Measurements from ENCODE around the gene SHLD2.

Gene SHLD2

GRCh38 chr10:87089746-87090145 is 5.3 kb upstream of the SHLD2 start:
- no peak for TF ChIP-seq CTCF (IDR thresholded peaks at IDR 0.05; ENCODE audit: control insufficient read depth, insufficient read depth, low read depth, low read length, missing control alignments)
- H3K4me3 ChIP-seq (ENCODE audit: control insufficient read depth, low read depth, low read length), result no peak overlapping the region

GRCh38 chr10:87090779-87091178 is 4.2 kb upstream of the SHLD2 start:
- TF ChIP-seq CTCF (IDR thresholded peaks at IDR 0.05; ENCODE audit: control insufficient read depth, insufficient read depth, low read depth, low read length, missing control alignments), result no peak
- H3K4me3 ChIP-seq (ENCODE audit: control insufficient read depth, low read depth, low read length), result no peak overlapping the region
- DNase-seq (ENCODE audit: low read depth), result no peak

More at GRCh38 chr10:87089746-87090145, 5.3 kb upstream of the SHLD2 start:
- DNase-seq (ENCODE audit: low read depth), result no peak

GRCh38 chr10:87092376-87092860 is 2.6 kb upstream of the SHLD2 start:
- peak overlapping the region; percentile 81 for H3K4me3 ChIP-seq (ENCODE audit: control insufficient read depth, low read depth, low read length)
- DNase-seq (ENCODE audit: low read depth), result no peak
- no peak for TF ChIP-seq CTCF (IDR thresholded peaks at IDR 0.05; ENCODE audit: control insufficient read depth, insufficient read depth, low read depth, low read length, missing control alignments)

GRCh38 chr10:87092861-87093631 is 2.0 kb upstream of the SHLD2 start:
- TF ChIP-seq CTCF (IDR thresholded peaks at IDR 0.05; ENCODE audit: control insufficient read depth, insufficient read depth, low read depth, low read length, missing control alignments), result no peak
- peak overlapping the region; percentile 81 for H3K4me3 ChIP-seq (ENCODE audit: control insufficient read depth, low read depth, low read length)
- no peak for DNase-seq (ENCODE audit: low read depth)

GRCh38 chr10:87093632-87094372 is 1.2 kb upstream of the SHLD2 start:
- DNase-seq (ENCODE audit: low read depth), result no peak
- H3K4me3 ChIP-seq (ENCODE audit: control insufficient read depth, low read depth, low read length), result peak overlapping the region; percentile 81
- no peak for TF ChIP-seq CTCF (IDR thresholded peaks at IDR 0.05; ENCODE audit: control insufficient read depth, insufficient read depth, low read depth, low read length, missing control alignments)

GRCh38 chr10:87095236-87095945 is 385 bp downstream of the SHLD2 start:
- peak; percentile 63 for DNase-seq (ENCODE audit: low read depth)
- TF ChIP-seq CTCF (IDR thresholded peaks at IDR 0.05; ENCODE audit: control insufficient read depth, insufficient read depth, low read depth, low read length, missing control alignments), result no peak
- peak overlapping the region; percentile 63 for H3K4me3 ChIP-seq (ENCODE audit: control insufficient read depth, low read depth, low read length)
